ENCODE measurements around the gene MSH2. TPM values are rescaled to one million over a fixed set of nuclear protein-coding genes. Genes with fewer than 3 reads are reported as not detected.
A peak's percentile ranks its signal among the peaks of the same experiment; 100 is the strongest.

MSH2 gene
- total and polyA plus RNA-seq, 2 of the 13 experiments (the other 11 are each of a cell fraction or from before 2014, with no cell fraction given): 19.9 to 76.3 TPM

GRCh38 chr2:47437287-47437686 lies 34.3 kb downstream of the MSH2 start:
- H3K9ac ChIP-seq (ENCODE audit: insufficient read depth, low read depth, low read length): no peak overlapping the region
- no peak overlapping the region for H3K4me2 ChIP-seq (ENCODE audit: low read depth, low read length)
- intact Hi-C loops (cut with micrococcal nuclease; ENCODE audit: unreplicated experiment) (loop anchor here (1.0 kb wide), 1 partner anchor 331 kb away; no protein-coding TSS in a partner anchor), in situ Hi-C loops (cut with HindIII; ENCODE audit: extremely low pct_ligation_motif_present, low pct_unique_long_range_greater_than_20kb) (loop anchor here (5.0 kb wide), 1 partner anchor 330 kb away; no protein-coding TSS in a partner anchor)
- peaks cover 7 to 16% of the 10 kb centered on the region in 2 experiments for H3K36me3 ChIP-seq (replicated peaks in 1 of 2; ENCODE audit: control insufficient read depth in 1 of 2, insufficient read depth in 2 of 2, low read length in 2 of 2)
- CTCF ChIA-PET (ENCODE audit: low intra/inter-chr PET ratio, low total read pairs): interaction anchor here (1.6 kb wide), 1 partner anchor 330 kb away, joined by 12 read pairs; no protein-coding TSS in a partner anchor
- H3K4me3 ChIP-seq (replicated peaks in 1 of 3; ENCODE audit: insufficient read depth in 1 of 3, low read depth in 2 of 3, low read length in 3 of 3): no peak overlapping the region
- ATAC-seq (no peak), DNase-seq (ENCODE audit: low spot score) (no peak), FAIRE-seq (no peak)
- no peaks in the 10 kb centered on the region for H3K27me3 ChIP-seq (ENCODE audit: control insufficient read depth in 1 of 2, insufficient read depth in 2 of 2, low read length in 2 of 2)
- TF ChIP-seq ZBTB3 (CRISPR knock-in tag; IDR thresholded peaks at IDR 0.05; ENCODE audit: borderline replicate concordance, low read depth): no peak
- peak; percentile 16; the same call in 1 of the 2 replicates for TF ChIP-seq CTCF (CRISPR knock-in tag; IDR thresholded peaks at IDR 0.05)
- TF ChIP-seq STAG1 (CRISPR knock-in tag; IDR thresholded peaks at IDR 0.05): peak; percentile 34; the same call in 1 of the 2 replicates
- no peak overlapping the region for H3K27ac ChIP-seq (ENCODE audit: extremely low read length, insufficient read depth, low read length)
- H3K79me2 ChIP-seq (ENCODE audit: insufficient read depth, low read length): no peaks in the 10 kb centered on the region
- H4K20me1 ChIP-seq (ENCODE audit: insufficient read depth, low read length): no peaks in the 10 kb centered on the region
- no peaks in the 10 kb centered on the region for H3K9me3 ChIP-seq (ENCODE audit: low read length)
- no TSS peak for BruUV-seq (replicated peaks)
- WGBS (ENCODE audit: low lambda C conversion rate): 82% methylated on average over 4 of the region's 4 CpGs
- H2AFZ ChIP-seq (ENCODE audit: low read length): no peak overlapping the region
- H3K4me1 ChIP-seq (ENCODE audit: insufficient read depth, low read length): no peaks in the 10 kb centered on the region
- POLR2A ChIA-PET: no interaction called here

GRCh38 chr2:47438106-47438505 lies 35.1 kb downstream of the MSH2 start:
- H3K79me2 ChIP-seq (ENCODE audit: insufficient read depth, low read length): no peaks in the 10 kb centered on the region
- no peaks in the 10 kb centered on the region for H3K4me1 ChIP-seq (ENCODE audit: insufficient read depth, low read length)
- H4K20me1 ChIP-seq (ENCODE audit: insufficient read depth, low read length): no peaks in the 10 kb centered on the region
- no peaks in the 10 kb centered on the region for H3K9me3 ChIP-seq (ENCODE audit: low read length)
- no peak overlapping the region for H3K9ac ChIP-seq (ENCODE audit: insufficient read depth, low read depth, low read length)
- no TSS peak for BruUV-seq (replicated peaks)
- no peak overlapping the region for H2AFZ ChIP-seq (ENCODE audit: low read length)
- no peak overlapping the region for H3K27ac ChIP-seq (ENCODE audit: extremely low read length, insufficient read depth, low read length)
- 97% methylated on average over 3 of the region's 3 CpGs for WGBS (ENCODE audit: low lambda C conversion rate)
- H3K4me2 ChIP-seq (ENCODE audit: low read depth, low read length): no peak overlapping the region
- peaks cover 7 to 17% of the 10 kb centered on the region in 2 experiments for H3K36me3 ChIP-seq (replicated peaks in 1 of 2; ENCODE audit: control insufficient read depth in 1 of 2, insufficient read depth in 2 of 2, low read length in 2 of 2)
- intact Hi-C loops (cut with micrococcal nuclease; ENCODE audit: unreplicated experiment) (no loop called here), in situ Hi-C loops (cut with HindIII; ENCODE audit: extremely low pct_ligation_motif_present, low pct_unique_long_range_greater_than_20kb) (loop anchor here (5.0 kb wide), 1 partner anchor 329 kb away; no protein-coding TSS in a partner anchor)
- no peaks in the 10 kb centered on the region for H3K27me3 ChIP-seq (ENCODE audit: control insufficient read depth in 1 of 2, insufficient read depth in 2 of 2, low read length in 2 of 2)
- DNase-seq (ENCODE audit: low spot score): no peak
- peak; percentile 49 for FAIRE-seq
- ChIA-PET CTCF (ENCODE audit: low intra/inter-chr PET ratio, low total read pairs) (interaction anchor here (1.6 kb wide), 1 partner anchor 329 kb away, joined by 12 read pairs; no protein-coding TSS in a partner anchor), POLR2A (no interaction called here)
- no peak for ATAC-seq
- no peak overlapping the region for H3K4me3 ChIP-seq (replicated peaks in 1 of 3; ENCODE audit: insufficient read depth in 1 of 3, low read depth in 2 of 3, low read length in 3 of 3)
- TF ChIP-seq ARNT (IDR thresholded peaks at IDR 0.05) (no peak), HMGXB4 (CRISPR knock-in tag; IDR thresholded peaks at IDR 0.05; ENCODE audit: borderline replicate concordance in 1 of 2, low read depth in 1 of 2) (no peak), ZNF724P (CRISPR knock-in tag; IDR thresholded peaks at IDR 0.05; ENCODE audit: borderline replicate concordance) (no peak), TIGD3 (CRISPR knock-in tag; IDR thresholded peaks at IDR 0.05; ENCODE audit: borderline replicate concordance) (no peak), ZMYM3 (CRISPR knock-in tag; IDR thresholded peaks at IDR 0.05) (no peak), ZNF331 (CRISPR knock-in tag; IDR thresholded peaks at IDR 0.05) (no peak), CEBPB (IDR thresholded peaks at IDR 0.05; ENCODE audit: borderline replicate concordance, low read depth, low read length) (no peak), ARID2 (CRISPR knock-in tag; IDR thresholded peaks at IDR 0.05; ENCODE audit: borderline replicate concordance) (no peak), SP2 (CRISPR knock-in tag; IDR thresholded peaks at IDR 0.05) (no peak), KLF6 (CRISPR knock-in tag; IDR thresholded peaks at IDR 0.05) (no peak), ZNF160 (CRISPR knock-in tag; IDR thresholded peaks at IDR 0.05) (no peak)
